ENCODE measurements around the gene STIP1. TPM values are rescaled to one million over a fixed set of nuclear protein-coding genes. Genes with fewer than 3 reads are reported as not detected.
A peak's percentile ranks its signal among the peaks of the same experiment; 100 is the strongest.

Gene STIP1
- total RNA-seq, 1 donor from 2014 or later, result 77.7 TPM

GRCh38 chr11:64234647-64235379, 48.8 kb downstream of the STIP1 start:
- DNase-seq (ENCODE audit: low spot score in 2 of 2), result peak in 1 of 2 donors; percentile 78
- H3K36me3 ChIP-seq, result peaks cover 17 to 19% of the 10 kb centered on the region in 2 donors
- intact Hi-C loops (cut with DNase I), result no loop called here
- peaks cover 5 to 27% of the 10 kb centered on the region in 2 donors for H3K4me1 ChIP-seq
- no peaks in the 10 kb centered on the region for H3K27me3 ChIP-seq
- peak overlapping the region; percentile 84 to 92 for H3K27ac ChIP-seq
- peak in 1 of 3 experiments; percentile 5 for TF ChIP-seq CTCF (IDR thresholded peaks at IDR 0.05)
- H3K9me3 ChIP-seq, result no peaks in the 10 kb centered on the region
- H3K4me3 ChIP-seq, result peak overlapping the region; percentile 87 to 92

GRCh38 chr11:64235437-64236161, 49.6 kb downstream of the STIP1 start:
- intact Hi-C loops (cut with DNase I), result no loop called here
- Histone ChIP-seq H3K27me3 (no peaks in the 10 kb centered on the region), H3K9me3 (no peaks in the 10 kb centered on the region), H3K4me3 (peak overlapping the region; percentile 87 to 92), H3K27ac (peak overlapping the region; percentile 84 to 92), H3K4me1 (peaks cover 5 to 32% of the 10 kb centered on the region in 2 donors), H3K36me3 (peaks cover 17 to 19% of the 10 kb centered on the region in 2 donors)
- no peak for TF ChIP-seq CTCF (IDR thresholded peaks at IDR 0.05)
- DNase-seq (ENCODE audit: low spot score in 2 of 2), result peak in 1 of 2 donors; percentile 63

GRCh38 chr11:64237484-64237951, 51.5 kb downstream of the STIP1 start:
- Histone ChIP-seq H3K9me3 (no peaks in the 10 kb centered on the region), H3K4me3 (no peak overlapping the region), H3K36me3 (peaks cover 17 to 19% of the 10 kb centered on the region in 2 donors), H3K27ac (no peak overlapping the region), H3K4me1 (peaks cover 5 to 35% of the 10 kb centered on the region in 2 donors), H3K27me3 (no peaks in the 10 kb centered on the region)
- intact Hi-C loops (cut with DNase I), result no loop called here
- no peak for DNase-seq (ENCODE audit: low spot score in 2 of 2)
- no peak for TF ChIP-seq CTCF (IDR thresholded peaks at IDR 0.05)

- H3K4me1 ChIP-seq, result peaks cover 5 to 35% of the 10 kb centered on the region in 2 donors
- H3K27ac ChIP-seq, result peak overlapping the region in 1 of 2 donors; percentile 22
- peaks cover 17 to 19% of the 10 kb centered on the region in 2 donors for H3K36me3 ChIP-seq
Measured at GRCh38 chr11:64238076-64238475, 52.1 kb downstream of the STIP1 start.

GRCh38 chr11:64238999-64239398, 53.0 kb downstream of the STIP1 start:
- TF ChIP-seq CTCF (IDR thresholded peaks at IDR 0.05), result no peak
- Histone ChIP-seq H3K9me3 (no peaks in the 10 kb centered on the region), H3K27me3 (no peaks in the 10 kb centered on the region), H3K36me3 (peaks cover 25 to 27% of the 10 kb centered on the region in 2 donors), H3K4me1 (peaks cover 5 to 36% of the 10 kb centered on the region in 2 donors), H3K27ac (peak overlapping the region; percentile 99), H3K4me3 (no peak overlapping the region)
- no peak for DNase-seq (ENCODE audit: low spot score in 2 of 2)
- intact Hi-C loops (cut with DNase I), result no loop called here

More at GRCh38 chr11:64238076-64238475, 52.1 kb downstream of the STIP1 start:
- Histone ChIP-seq H3K9me3 (no peaks in the 10 kb centered on the region), H3K4me3 (no peak overlapping the region), H3K27me3 (no peaks in the 10 kb centered on the region)
- no peak for DNase-seq (ENCODE audit: low spot score in 2 of 2)
- intact Hi-C loops (cut with DNase I), result no loop called here
- TF ChIP-seq CTCF (IDR thresholded peaks at IDR 0.05), result no peak

Data from ascending aorta (tissue), 2 donors.